Ectodermal cell (in vitro differentiated cells): Measurements from ENCODE around the gene ELOVL1.

Experiments
- H3K27ac ChIP-seq: 2 replicates; pipeline ENCODE4 v1.7.0; 2013; ENCODE audit warnings: mild to moderate bottlenecking, low read depth, low read length; ENCODE audit not compliant: insufficient read depth, poor library complexity, severe bottlenecking
- H3K27me3 ChIP-seq: 2 replicates; pipeline ENCODE4 v1.7.0; 2013; ENCODE audit warnings: mild to moderate bottlenecking, low read length; ENCODE audit not compliant: insufficient read depth, control insufficient read depth, poor library complexity, severe bottlenecking
- H3K36me3 ChIP-seq: one replicate; pipeline ENCODE4 v1.7.0; 2013; ENCODE audit warnings: low read length; ENCODE audit not compliant: control insufficient read depth, insufficient read depth
- H3K4me1 ChIP-seq: one replicate; pipeline ENCODE4 v1.7.0; 2013; ENCODE audit warnings: low read length; ENCODE audit not compliant: control insufficient read depth, insufficient read depth
- H3K4me3 ChIP-seq: 2 replicates; pipeline ENCODE4 v1.7.0; 2013; ENCODE audit warnings: low read depth, low read length, control low read depth; ENCODE audit not compliant: insufficient read depth
- H3K9me3 ChIP-seq: 2 replicates; pipeline ENCODE4 v1.7.0; 2013; ENCODE audit warnings: mild to moderate bottlenecking, low read length, moderate library complexity; ENCODE audit not compliant: control insufficient read depth
- WGBS, 2 experiments: methylation state at CpG; one replicate each; pipeline ENCODE4 v1.1.7; 2013; ENCODE audit warnings: missing lambda C conversion rate in 2 of 2; 5-methylcytosine and 5-hydroxymethylcytosine counted together

The ELOVL1 gene

DNA sequence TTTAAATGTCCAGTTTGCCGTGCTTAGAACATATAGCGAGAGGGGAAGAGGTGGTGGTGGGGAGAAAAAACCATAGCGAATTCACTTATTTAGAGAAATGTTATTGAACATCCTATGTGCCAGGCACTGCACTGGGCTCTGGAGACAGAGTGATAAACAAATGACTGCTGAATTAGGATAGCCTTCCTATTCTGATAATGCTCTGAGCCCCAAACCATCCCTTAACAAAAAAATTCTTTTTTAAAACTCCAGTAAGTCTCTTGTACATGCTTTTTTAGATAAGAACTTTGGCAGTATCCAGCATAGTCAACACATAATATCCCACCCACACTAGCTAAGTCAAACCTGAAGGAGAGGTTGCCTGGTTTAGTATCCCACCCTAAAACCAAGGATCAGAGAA, 30.4 kb upstream of the ELOVL1 start:
- Histone ChIP-seq H3K27me3 (no peaks in the 10 kb centered on the region), H3K4me1 (no peaks in the 10 kb centered on the region), H3K36me3 (no peaks in the 10 kb centered on the region), H3K4me3 (no peak overlapping the region), H3K27ac (no peak overlapping the region), H3K9me3 (no peaks in the 10 kb centered on the region)
- WGBS, 2 experiments: 95 to 97% methylated on average over 3 of the region's 3 CpGs

- 77 to 100% methylated on average over 1 of the region's 1 CpG for WGBS, 2 experiments
- Histone ChIP-seq H3K4me1 (no peaks in the 10 kb centered on the region), H3K27me3 (no peaks in the 10 kb centered on the region), H3K36me3 (no peaks in the 10 kb centered on the region), H3K4me3 (no peak overlapping the region), H3K9me3 (no peaks in the 10 kb centered on the region), H3K27ac (no peak overlapping the region)
These were observed 28.2 kb upstream of the ELOVL1 start for GRCh38 chr1:43396059-43396458.

DNA sequence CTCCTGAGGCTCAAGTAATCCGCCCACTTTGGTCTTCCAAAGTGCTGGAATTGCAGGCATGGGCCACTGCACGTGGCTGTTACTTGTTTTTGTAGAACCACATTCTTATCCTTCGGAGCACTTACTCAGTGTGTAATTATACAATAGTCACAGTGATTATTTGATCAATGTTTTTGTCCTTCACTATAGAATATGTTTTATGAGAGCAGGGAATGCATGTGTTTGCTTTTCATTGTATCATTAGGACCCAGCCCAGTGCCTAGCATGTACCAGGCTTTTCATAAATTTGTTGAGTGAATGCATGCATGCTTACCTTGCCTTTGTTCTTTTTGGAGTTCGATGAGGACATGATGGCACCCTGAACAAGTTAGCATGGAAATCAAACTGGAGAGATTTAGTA, 27.7 kb upstream of the ELOVL1 start:
- H3K4me3 ChIP-seq: no peak overlapping the region
- no peak overlapping the region for H3K27ac ChIP-seq
- no peaks in the 10 kb centered on the region for H3K4me1 ChIP-seq
- H3K36me3 ChIP-seq: no peaks in the 10 kb centered on the region
- 91 to 93% methylated on average over 3 to 4 of the region's 4 CpGs for WGBS, 2 experiments
- H3K9me3 ChIP-seq: no peaks in the 10 kb centered on the region
- H3K27me3 ChIP-seq: no peaks in the 10 kb centered on the region

GRCh38 chr1:43392702-43393101, 24.9 kb upstream of the ELOVL1 start:
- Histone ChIP-seq H3K4me3 (no peak overlapping the region), H3K4me1 (peaks cover 10% of the 10 kb centered on the region), H3K27ac (no peak overlapping the region), H3K9me3 (no peaks in the 10 kb centered on the region), H3K36me3 (no peaks in the 10 kb centered on the region), H3K27me3 (no peaks in the 10 kb centered on the region)
- WGBS, 2 experiments: 93 to 98% methylated on average over 3 of the region's 3 CpGs

- H3K4me3 ChIP-seq: peak within 1 kb of the TSS; percentile 66
- H3K36me3 ChIP-seq: peaks cover 23% of the 10 kb centered on the region
- H3K27me3 ChIP-seq: no peaks in the 10 kb centered on the region
- no peaks in the 10 kb centered on the region for H3K9me3 ChIP-seq
- peak within 1 kb of the TSS; percentile 58 for H3K27ac ChIP-seq
- 0 to 1% methylated on average over 65 of the region's 65 CpGs for WGBS, 2 experiments
- H3K4me1 ChIP-seq: peaks cover 10% of the 10 kb centered on the region
These were observed 21.8 kb upstream of the ELOVL1 start, which contains the start of the genes MED8 and SZT2 for GRCh38 chr1:43389326-43390313. Gene MED8 (minus strand): TSS chr1:43389800. CDS start chr1:43389764, 36 bp downstream. Gene SZT2 (plus strand): TSS chr1:43389899. CDS start chr1:43389969, 70 bp downstream.

DNA sequence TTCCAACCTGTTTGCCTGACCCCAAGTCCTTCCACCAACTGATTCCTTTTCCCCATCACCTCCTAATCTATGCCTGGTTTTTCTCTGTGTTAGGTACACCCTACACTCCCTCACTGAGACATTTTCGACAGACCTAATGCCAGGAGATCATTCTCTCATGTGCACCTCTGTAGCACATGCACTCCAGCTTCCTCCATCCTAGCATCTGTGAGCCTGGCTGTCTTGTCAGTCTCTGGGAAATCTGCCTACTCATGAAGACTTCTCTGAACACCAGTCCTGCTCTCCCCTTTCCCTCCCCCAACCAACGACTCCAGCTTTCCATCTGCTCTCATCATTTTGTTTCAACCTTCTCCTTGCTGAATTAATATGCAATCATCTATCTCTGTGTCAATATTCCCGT, 20.8 kb upstream of the ELOVL1 start:
- no peaks in the 10 kb centered on the region for H3K9me3 ChIP-seq
- H3K4me3 ChIP-seq: peak overlapping the region; percentile 66
- H3K27me3 ChIP-seq: no peaks in the 10 kb centered on the region
- 80 to 82% methylated on average over 3 of the region's 3 CpGs for WGBS, 2 experiments
- no peak overlapping the region for H3K27ac ChIP-seq
- peaks cover 27% of the 10 kb centered on the region for H3K36me3 ChIP-seq
- H3K4me1 ChIP-seq: peaks cover 10% of the 10 kb centered on the region

GRCh38 chr1:43387976-43388599, 20.3 kb upstream of the ELOVL1 start:
- Histone ChIP-seq H3K9me3 (no peaks in the 10 kb centered on the region), H3K4me1 (peaks cover 10% of the 10 kb centered on the region), H3K4me3 (no peak overlapping the region), H3K27ac (no peak overlapping the region), H3K27me3 (no peaks in the 10 kb centered on the region), H3K36me3 (peaks cover 28% of the 10 kb centered on the region)
- 86 to 87% methylated on average over 4 of the region's 4 CpGs for WGBS, 2 experiments

- Histone ChIP-seq H3K36me3 (peaks cover 28% of the 10 kb centered on the region), H3K9me3 (no peaks in the 10 kb centered on the region), H3K4me1 (peaks cover 10% of the 10 kb centered on the region), H3K27ac (no peak overlapping the region), H3K4me3 (no peak overlapping the region), H3K27me3 (no peaks in the 10 kb centered on the region)
- 96% methylated on average over 6 of the region's 6 CpGs for WGBS, 2 experiments
These were observed 18.9 kb upstream of the ELOVL1 start for GRCh38 chr1:43386676-43387075.

GRCh38 chr1:43383449-43383848, 15.6 kb upstream of the ELOVL1 start:
- H3K27ac ChIP-seq: no peak overlapping the region
- 96% methylated on average over 2 of the region's 2 CpGs for WGBS, 2 experiments
- H3K4me1 ChIP-seq: peaks cover 5% of the 10 kb centered on the region
- H3K27me3 ChIP-seq: no peaks in the 10 kb centered on the region
- no peak overlapping the region for H3K4me3 ChIP-seq
- H3K9me3 ChIP-seq: no peaks in the 10 kb centered on the region
- H3K36me3 ChIP-seq: peaks cover 28% of the 10 kb centered on the region
